ENCODE data around the gene BAG1. TPM values are rescaled to one million over a fixed set of nuclear protein-coding genes. Genes with fewer than 3 reads are reported as not detected.
A peak's percentile ranks its signal among the peaks of the same experiment; 100 is the strongest.

Gene BAG1
- total and polyA plus RNA-seq, 7 experiments from 2014 or later: 48.6 to 90.5 (median 65.0) TPM

- Mint-ChIP-seq H3K4me1 (peaks cover 26 to 57% (median 45%) of the 10 kb centered on the region in 7 donors), H3K36me3 (peaks cover 7 to 19% (median 11%) of the 10 kb centered on the region in 5 donors), H3K27ac (peak overlapping the region; percentile 72 to 100 (median 96)), H3K27me3 (peaks cover 0 to 4% (median 0%) of the 10 kb centered on the region in 5 donors), H3K9me3 (peaks cover 0 to 4% (median 0%) of the 10 kb centered on the region in 11 donors), H3K4me3 (peak overlapping the region in 8 of 10 donors; percentile 20 to 95 (median 58))
- H3K27ac ChIP-seq (ENCODE audit: low read depth, low read length): peak overlapping the region; percentile 93
- ATAC-seq (no peak), DNase-seq (peak in 1 of 9 donors; percentile 13)
- no peaks in the 10 kb centered on the region for H3K27me3 ChIP-seq (ENCODE audit: control insufficient read depth in 2 of 2, insufficient read depth in 2 of 2, low read length in 2 of 2)
- ChIA-PET POLR2A (interaction anchor here (0.7 to 2.7 kb wide), 7 partner anchors 10 to 263 kb away, joined by 3 to 29 read pairs (median 17); partner anchors contain the start of genes BAG1, CHMP5, DNAJA1 and NOL6), CTCF (interaction anchor here (1.2 kb wide), 1 partner anchor 63 kb away, joined by 3 read pairs; no protein-coding TSS in a partner anchor)
- H3K4me1 ChIP-seq (ENCODE audit: control insufficient read depth in 2 of 2, insufficient read depth in 2 of 2, low read length in 2 of 2): peaks cover 11 to 44% of the 10 kb centered on the region in 2 donors
- H3K4me3 ChIP-seq (ENCODE audit: low read length): no peak overlapping the region
- no peaks in the 10 kb centered on the region for H3K9me3 ChIP-seq (ENCODE audit: control insufficient read depth in 2 of 3, low read length in 3 of 3)
- intact Hi-C loops (cut with micrococcal nuclease): loop anchor here (5.0 kb wide), 3 partner anchors 43 to 333 kb away; no protein-coding TSS in a partner anchor
- peaks cover 0 to 16% (median 5%) of the 10 kb centered on the region in 3 experiments for H3K36me3 ChIP-seq (ENCODE audit: control insufficient read depth in 2 of 3, insufficient read depth in 3 of 3, low read length in 3 of 3)
These were observed 24.4 kb upstream of the BAG1 start for GRCh38 chr9:33288828-33289483.

- no peak for ATAC-seq
- Mint-ChIP-seq H3K27ac (peak overlapping the region; percentile 72 to 99 (median 87)), H3K9me3 (peaks cover 0 to 4% (median 0%) of the 10 kb centered on the region in 11 donors), H3K36me3 (peaks cover 7 to 19% (median 11%) of the 10 kb centered on the region in 5 donors), H3K4me1 (peaks cover 24 to 50% (median 38%) of the 10 kb centered on the region in 7 donors), H3K4me3 (peak overlapping the region in 7 of 10 donors; percentile 27 to 69 (median 60)), H3K27me3 (peaks cover 0 to 4% (median 0%) of the 10 kb centered on the region in 5 donors)
- Histone ChIP-seq H3K4me1 (ENCODE audit: control insufficient read depth in 2 of 2, insufficient read depth in 2 of 2, low read length in 2 of 2) (peaks cover 11 to 39% of the 10 kb centered on the region in 2 donors), H3K27me3 (ENCODE audit: control insufficient read depth in 2 of 2, insufficient read depth in 2 of 2, low read length in 2 of 2) (no peaks in the 10 kb centered on the region), H3K36me3 (ENCODE audit: control insufficient read depth in 2 of 3, insufficient read depth in 3 of 3, low read length in 3 of 3) (peaks cover 0 to 23% (median 5%) of the 10 kb centered on the region in 3 experiments), H3K4me3 (ENCODE audit: low read length) (no peak overlapping the region), H3K9me3 (ENCODE audit: control insufficient read depth in 2 of 3, low read length in 3 of 3) (no peaks in the 10 kb centered on the region), H3K27ac (ENCODE audit: low read depth, low read length) (peak overlapping the region; percentile 93)
- intact Hi-C loops (cut with micrococcal nuclease): loop anchor here (5.0 kb wide), 3 partner anchors 44 to 334 kb away; no protein-coding TSS in a partner anchor
- POLR2A ChIA-PET: interaction anchor here (1.0 to 2.7 kb wide), 5 partner anchors 9 to 263 kb away, joined by 3 to 20 read pairs (median 7); partner anchors contain the start of gene DNAJA1
- CTCF ChIA-PET: no interaction called here
- DNase-seq: peak in 1 of 9 donors; percentile 13
These were observed 23.7 kb upstream of the BAG1 start for GRCh38 chr9:33288235-33288634.

- peak overlapping the region in 8 of 9 donors; percentile 76 to 96 (median 89) for H3K27ac Mint-ChIP-seq
- peak overlapping the region in 7 of 10 donors; percentile 2 to 74 (median 42) for H3K4me3 Mint-ChIP-seq
- Histone ChIP-seq H3K4me3 (ENCODE audit: low read length) (no peak overlapping the region), H3K4me1 (ENCODE audit: control insufficient read depth in 2 of 2, insufficient read depth in 2 of 2, low read length in 2 of 2) (peaks cover 11 to 28% of the 10 kb centered on the region in 2 donors), H3K27me3 (ENCODE audit: control insufficient read depth in 2 of 2, insufficient read depth in 2 of 2, low read length in 2 of 2) (no peaks in the 10 kb centered on the region), H3K9me3 (ENCODE audit: control insufficient read depth in 2 of 3, low read length in 3 of 3) (no peaks in the 10 kb centered on the region), H3K36me3 (ENCODE audit: control insufficient read depth in 2 of 3, insufficient read depth in 3 of 3, low read length in 3 of 3) (peaks cover 0 to 23% (median 6%) of the 10 kb centered on the region in 3 experiments), H3K27ac (ENCODE audit: low read depth, low read length) (peak overlapping the region; percentile 93)
- CTCF ChIA-PET: interaction anchor here (0.6 to 1.7 kb wide), 10 partner anchors 11 to 337 kb away, joined by 3 to 10 read pairs (median 3); partner anchors contain the start of genes BAG1 and CHMP5
- DNase-seq (peak in 7 of 9 donors; percentile 52 to 80 (median 70)), ATAC-seq (no peak)
- peaks cover 15 to 38% (median 26%) of the 10 kb centered on the region in 7 donors for H3K4me1 Mint-ChIP-seq
- H3K9me3 Mint-ChIP-seq: peaks cover 0 to 4% (median 0%) of the 10 kb centered on the region in 11 donors
- intact Hi-C loops (cut with micrococcal nuclease): loop anchor here (1.0 to 5.0 kb wide), 9 partner anchors 14 to 435 kb away; no protein-coding TSS in a partner anchor
- H3K27me3 Mint-ChIP-seq: peaks cover 0 to 4% (median 0%) of the 10 kb centered on the region in 5 donors
- POLR2A ChIA-PET: interaction anchor here (0.6 to 2.0 kb wide), 8 partner anchors 10 to 1325 kb away, joined by 3 to 10 read pairs (median 4); partner anchors contain the start of genes DNAJA1 and NOL6
- peaks cover under 1 to 18% (median 9%) of the 10 kb centered on the region in 5 donors for H3K36me3 Mint-ChIP-seq
These were observed 22.6 kb upstream of the BAG1 start for GRCh38 chr9:33287087-33287490.

GRCh38 chr9:33285502-33285901 lies 21.0 kb upstream of the BAG1 start:
- peaks cover 10 to 22% (median 17%) of the 10 kb centered on the region in 7 donors for H3K4me1 Mint-ChIP-seq
- H3K27me3 Mint-ChIP-seq: peaks cover 0 to 4% (median 0%) of the 10 kb centered on the region in 5 donors
- ChIA-PET POLR2A (interaction anchor here (0.9 to 1.4 kb wide), 3 partner anchors 10 to 130 kb away, joined by 3 to 5 read pairs (median 4); partner anchors contain the start of genes BAG1 and CHMP5), CTCF (no interaction called here)
- no peaks in the 10 kb centered on the region for H3K9me3 ChIP-seq (ENCODE audit: control insufficient read depth in 2 of 3, low read length in 3 of 3)
- no peak overlapping the region for H3K4me3 ChIP-seq (ENCODE audit: low read length)
- H3K27ac ChIP-seq (ENCODE audit: low read depth, low read length): no peak overlapping the region
- peaks cover 0 to 18% (median 11%) of the 10 kb centered on the region in 5 donors for H3K36me3 Mint-ChIP-seq
- DNase-seq: no peak
- H3K36me3 ChIP-seq (ENCODE audit: control insufficient read depth in 2 of 3, insufficient read depth in 3 of 3, low read length in 3 of 3): peaks cover 0 to 33% (median 12%) of the 10 kb centered on the region in 3 experiments
- intact Hi-C loops (cut with micrococcal nuclease): loop anchor here (5.0 kb wide), 3 partner anchors 47 to 337 kb away; no protein-coding TSS in a partner anchor
- H3K27ac Mint-ChIP-seq: peak overlapping the region in 4 of 9 donors; percentile 36 to 52 (median 52)
- no peak overlapping the region for H3K4me3 Mint-ChIP-seq
- peaks cover 0 to 4% (median 0%) of the 10 kb centered on the region in 11 donors for H3K9me3 Mint-ChIP-seq
- no peak for ATAC-seq
- peaks cover 0 to 18% of the 10 kb centered on the region in 2 donors for H3K4me1 ChIP-seq (ENCODE audit: control insufficient read depth in 2 of 2, insufficient read depth in 2 of 2, low read length in 2 of 2)
- H3K27me3 ChIP-seq (ENCODE audit: control insufficient read depth in 2 of 2, insufficient read depth in 2 of 2, low read length in 2 of 2): no peaks in the 10 kb centered on the region

- ATAC-seq (no peak), DNase-seq (no peak)
- H3K9me3 Mint-ChIP-seq: no peaks in the 10 kb centered on the region
- H3K4me1 Mint-ChIP-seq: peaks cover 7 to 22% (median 8%) of the 10 kb centered on the region in 7 donors
- H3K36me3 Mint-ChIP-seq: peaks cover 10 to 47% (median 15%) of the 10 kb centered on the region in 5 donors
- Histone ChIP-seq H3K27ac (ENCODE audit: low read depth, low read length) (no peak overlapping the region), H3K4me3 (ENCODE audit: low read length) (no peak overlapping the region), H3K4me1 (ENCODE audit: control insufficient read depth in 2 of 2, insufficient read depth in 2 of 2, low read length in 2 of 2) (no peaks in the 10 kb centered on the region), H3K36me3 (ENCODE audit: control insufficient read depth in 2 of 3, insufficient read depth in 3 of 3, low read length in 3 of 3) (peaks cover 21 to 91% (median 39%) of the 10 kb centered on the region in 3 experiments), H3K9me3 (ENCODE audit: control insufficient read depth in 2 of 3, low read length in 3 of 3) (no peaks in the 10 kb centered on the region), H3K27me3 (ENCODE audit: control insufficient read depth in 2 of 2, insufficient read depth in 2 of 2, low read length in 2 of 2) (no peaks in the 10 kb centered on the region)
- CTCF ChIA-PET: no interaction called here
- POLR2A ChIA-PET: interaction anchor here (1.1 kb wide), 1 partner anchor 13 kb away, joined by 3 read pairs; the partner anchor contains the start of gene NFX1
- H3K27ac Mint-ChIP-seq: peak overlapping the region in 2 of 9 donors; percentile 13 to 84
- no peaks in the 10 kb centered on the region for H3K27me3 Mint-ChIP-seq
- intact Hi-C loops (cut with micrococcal nuclease): no loop called here
- H3K4me3 Mint-ChIP-seq: no peak overlapping the region
These were observed 13.0 kb upstream of the BAG1 start for GRCh38 chr9:33277484-33277883.

GRCh38 chr9:33273972-33274328 lies 9.4 kb upstream of the BAG1 start:
- Mint-ChIP-seq H3K9me3 (no peaks in the 10 kb centered on the region), H3K27ac (peak overlapping the region in 2 of 9 donors; percentile 38 to 51), H3K4me3 (no peak overlapping the region), H3K27me3 (no peaks in the 10 kb centered on the region), H3K36me3 (peaks cover 5 to 43% (median 24%) of the 10 kb centered on the region in 5 donors), H3K4me1 (peaks cover 8 to 32% (median 17%) of the 10 kb centered on the region in 7 donors)
- H3K4me1 ChIP-seq (ENCODE audit: control insufficient read depth in 2 of 2, insufficient read depth in 2 of 2, low read length in 2 of 2): no peaks in the 10 kb centered on the region
- ATAC-seq (no peak), DNase-seq (no peak)
- H3K27me3 ChIP-seq (ENCODE audit: control insufficient read depth in 2 of 2, insufficient read depth in 2 of 2, low read length in 2 of 2): no peaks in the 10 kb centered on the region
- H3K36me3 ChIP-seq (ENCODE audit: control insufficient read depth in 2 of 3, insufficient read depth in 3 of 3, low read length in 3 of 3): peaks cover 28 to 93% (median 35%) of the 10 kb centered on the region in 3 experiments
- H3K4me3 ChIP-seq (ENCODE audit: low read length): no peak overlapping the region
- ChIA-PET CTCF (no interaction called here), POLR2A (interaction anchor here (0.7 to 2.7 kb wide), 3 partner anchors 9 to 16 kb away, joined by 3 to 8 read pairs (median 3); partner anchors contain the start of genes CHMP5 and NFX1)
- intact Hi-C loops (cut with micrococcal nuclease): no loop called here
- H3K27ac ChIP-seq (ENCODE audit: low read depth, low read length): no peak overlapping the region
- H3K9me3 ChIP-seq (ENCODE audit: control insufficient read depth in 2 of 3, low read length in 3 of 3): no peaks in the 10 kb centered on the region
